ENCODE data around the gene RXYLT1.
"Not testable (repeated sequence)": the region's sequence is repeated elsewhere in the genome, so short reads cannot be mapped to it uniquely, and the experiment has no call there.

RXYLT1 gene

GRCh38 chr12:63841011-63841410 is 61.3 kb downstream of the RXYLT1 start:
- Histone ChIP-seq H3K9me3 (ENCODE audit: control insufficient read depth in 2 of 2, low read length in 2 of 2) (no peaks in the 10 kb centered on the region), H3K27ac (ENCODE audit: low read depth in 2 of 2, low read length in 2 of 2) (no peak overlapping the region), H3K27me3 (ENCODE audit: control insufficient read depth in 2 of 2, insufficient read depth in 2 of 2, low read length in 2 of 2) (no peaks in the 10 kb centered on the region), H3K9ac (ENCODE audit: low read depth in 1 of 2, low read length in 2 of 2) (no peak overlapping the region), H3K4me1 (ENCODE audit: control insufficient read depth in 2 of 2, insufficient read depth in 2 of 2, low read length in 2 of 2) (peaks cover 0 to 7% of the 10 kb centered on the region in 2 donors), H3K4me3 (ENCODE audit: low read length in 2 of 2) (no peak overlapping the region), H3K36me3 (ENCODE audit: control insufficient read depth in 2 of 2, insufficient read depth in 2 of 2, low read length in 2 of 2) (no peaks in the 10 kb centered on the region)

GRCh38 chr12:63841571-63841970 is 61.9 kb downstream of the RXYLT1 start:
- Histone ChIP-seq H3K36me3 (ENCODE audit: control insufficient read depth in 2 of 2, insufficient read depth in 2 of 2, low read length in 2 of 2) (no peaks in the 10 kb centered on the region), H3K4me3 (ENCODE audit: low read length in 2 of 2) (no peak overlapping the region), H3K27me3 (ENCODE audit: control insufficient read depth in 2 of 2, insufficient read depth in 2 of 2, low read length in 2 of 2) (no peaks in the 10 kb centered on the region), H3K4me1 (ENCODE audit: control insufficient read depth in 2 of 2, insufficient read depth in 2 of 2, low read length in 2 of 2) (peaks cover 0 to 13% of the 10 kb centered on the region in 2 donors), H3K27ac (ENCODE audit: low read depth in 2 of 2, low read length in 2 of 2) (no peak overlapping the region), H3K9ac (ENCODE audit: low read depth in 1 of 2, low read length in 2 of 2) (no peak overlapping the region), H3K9me3 (ENCODE audit: control insufficient read depth in 2 of 2, low read length in 2 of 2) (no peaks in the 10 kb centered on the region)

- Histone ChIP-seq H3K4me3 (ENCODE audit: low read length in 2 of 2) (peak overlapping the region in 1 of 2 donors; percentile 98), H3K4me1 (ENCODE audit: control insufficient read depth in 2 of 2, insufficient read depth in 2 of 2, low read length in 2 of 2) (peaks cover 4 to 15% of the 10 kb centered on the region in 2 donors)
- not testable (repeated sequence) for H3K27me3 ChIP-seq (ENCODE audit: control insufficient read depth in 2 of 2, insufficient read depth in 2 of 2, low read length in 2 of 2); H3K36me3 ChIP-seq (ENCODE audit: control insufficient read depth in 2 of 2, insufficient read depth in 2 of 2, low read length in 2 of 2); H3K9me3 ChIP-seq (ENCODE audit: control insufficient read depth in 2 of 2, low read length in 2 of 2); H3K9ac ChIP-seq (ENCODE audit: low read depth in 1 of 2, low read length in 2 of 2); H3K27ac ChIP-seq (ENCODE audit: low read depth in 2 of 2, low read length in 2 of 2)
Measured at GRCh38 chr12:63842750-63843149, 63.0 kb downstream of the RXYLT1 start.

GRCh38 chr12:63843254-63843720 is 63.6 kb downstream of the RXYLT1 start:
- H3K27me3 ChIP-seq (ENCODE audit: control insufficient read depth in 2 of 2, insufficient read depth in 2 of 2, low read length in 2 of 2) = no peaks in the 10 kb centered on the region
- peaks cover 4 to 15% of the 10 kb centered on the region in 2 donors for H3K4me1 ChIP-seq (ENCODE audit: control insufficient read depth in 2 of 2, insufficient read depth in 2 of 2, low read length in 2 of 2)
- H3K4me3 ChIP-seq (ENCODE audit: low read length in 2 of 2) = peak overlapping the region; percentile 77 to 98
- H3K9me3 ChIP-seq (ENCODE audit: control insufficient read depth in 2 of 2, low read length in 2 of 2) = no peaks in the 10 kb centered on the region
- H3K27ac ChIP-seq (ENCODE audit: low read depth in 2 of 2, low read length in 2 of 2) = peak overlapping the region; percentile 88
- no peaks in the 10 kb centered on the region for H3K36me3 ChIP-seq (ENCODE audit: control insufficient read depth in 2 of 2, insufficient read depth in 2 of 2, low read length in 2 of 2)
- peak overlapping the region in 1 of 2 donors; percentile 88 for H3K9ac ChIP-seq (ENCODE audit: low read depth in 1 of 2, low read length in 2 of 2)

GRCh38 chr12:63843721-63844390 is 64.1 kb downstream of the RXYLT1 start:
- Histone ChIP-seq H3K4me3 (ENCODE audit: low read length in 2 of 2) (peak overlapping the region; percentile 77 to 98), H3K36me3 (ENCODE audit: control insufficient read depth in 2 of 2, insufficient read depth in 2 of 2, low read length in 2 of 2) (no peaks in the 10 kb centered on the region), H3K9me3 (ENCODE audit: control insufficient read depth in 2 of 2, low read length in 2 of 2) (no peaks in the 10 kb centered on the region), H3K27ac (ENCODE audit: low read depth in 2 of 2, low read length in 2 of 2) (peak overlapping the region; percentile 88), H3K27me3 (ENCODE audit: control insufficient read depth in 2 of 2, insufficient read depth in 2 of 2, low read length in 2 of 2) (no peaks in the 10 kb centered on the region), H3K4me1 (ENCODE audit: control insufficient read depth in 2 of 2, insufficient read depth in 2 of 2, low read length in 2 of 2) (peaks cover 4 to 15% of the 10 kb centered on the region in 2 donors), H3K9ac (ENCODE audit: low read depth in 1 of 2, low read length in 2 of 2) (peak overlapping the region; percentile 88 to 92)

GRCh38 chr12:63844391-63845341 is 65.0 kb downstream of the RXYLT1 start, which contains the start of gene SRGAP1:
Gene SRGAP1 (plus strand): TSS chr12:63844700. CDS start chr12:63844817, 117 bp downstream.
- Histone ChIP-seq H3K9ac (ENCODE audit: low read depth in 1 of 2, low read length in 2 of 2) (peak within 1 kb of the TSS; percentile 88 to 92), H3K4me1 (ENCODE audit: control insufficient read depth in 2 of 2, insufficient read depth in 2 of 2, low read length in 2 of 2) (peaks cover 4 to 15% of the 10 kb centered on the region in 2 donors), H3K36me3 (ENCODE audit: control insufficient read depth in 2 of 2, insufficient read depth in 2 of 2, low read length in 2 of 2) (no peaks in the 10 kb centered on the region), H3K9me3 (ENCODE audit: control insufficient read depth in 2 of 2, low read length in 2 of 2) (no peaks in the 10 kb centered on the region), H3K27ac (ENCODE audit: low read depth in 2 of 2, low read length in 2 of 2) (peak within 1 kb of the TSS; percentile 88), H3K27me3 (ENCODE audit: control insufficient read depth in 2 of 2, insufficient read depth in 2 of 2, low read length in 2 of 2) (no peaks in the 10 kb centered on the region), H3K4me3 (ENCODE audit: low read length in 2 of 2) (peak within 1 kb of the TSS; percentile 77 to 98)

GRCh38 chr12:63845726-63846125 is 66.0 kb downstream of the RXYLT1 start:
- Histone ChIP-seq H3K9me3 (ENCODE audit: control insufficient read depth in 2 of 2, low read length in 2 of 2) (no peaks in the 10 kb centered on the region), H3K4me3 (ENCODE audit: low read length in 2 of 2) (peak overlapping the region; percentile 77 to 98), H3K9ac (ENCODE audit: low read depth in 1 of 2, low read length in 2 of 2) (peak overlapping the region in 1 of 2 donors; percentile 88), H3K27me3 (ENCODE audit: control insufficient read depth in 2 of 2, insufficient read depth in 2 of 2, low read length in 2 of 2) (no peaks in the 10 kb centered on the region), H3K36me3 (ENCODE audit: control insufficient read depth in 2 of 2, insufficient read depth in 2 of 2, low read length in 2 of 2) (no peaks in the 10 kb centered on the region), H3K4me1 (ENCODE audit: control insufficient read depth in 2 of 2, insufficient read depth in 2 of 2, low read length in 2 of 2) (peaks cover 4 to 15% of the 10 kb centered on the region in 2 donors), H3K27ac (ENCODE audit: low read depth in 2 of 2, low read length in 2 of 2) (peak overlapping the region in 1 of 2 donors; percentile 88)

- Histone ChIP-seq H3K4me3 (ENCODE audit: low read length in 2 of 2) (peak overlapping the region; percentile 77 to 98), H3K36me3 (ENCODE audit: control insufficient read depth in 2 of 2, insufficient read depth in 2 of 2, low read length in 2 of 2) (no peaks in the 10 kb centered on the region), H3K9me3 (ENCODE audit: control insufficient read depth in 2 of 2, low read length in 2 of 2) (no peaks in the 10 kb centered on the region), H3K4me1 (ENCODE audit: control insufficient read depth in 2 of 2, insufficient read depth in 2 of 2, low read length in 2 of 2) (peaks cover 4 to 15% of the 10 kb centered on the region in 2 donors), H3K9ac (ENCODE audit: low read depth in 1 of 2, low read length in 2 of 2) (peak overlapping the region in 1 of 2 donors; percentile 88), H3K27ac (ENCODE audit: low read depth in 2 of 2, low read length in 2 of 2) (peak overlapping the region in 1 of 2 donors; percentile 88), H3K27me3 (ENCODE audit: control insufficient read depth in 2 of 2, insufficient read depth in 2 of 2, low read length in 2 of 2) (no peaks in the 10 kb centered on the region)
Measured at GRCh38 chr12:63846238-63846967, 66.7 kb downstream of the RXYLT1 start.

- no peaks in the 10 kb centered on the region for H3K27me3 ChIP-seq (ENCODE audit: control insufficient read depth in 2 of 2, insufficient read depth in 2 of 2, low read length in 2 of 2)
- H3K36me3 ChIP-seq (ENCODE audit: control insufficient read depth in 2 of 2, insufficient read depth in 2 of 2, low read length in 2 of 2) = no peaks in the 10 kb centered on the region
- peaks cover 4 to 15% of the 10 kb centered on the region in 2 donors for H3K4me1 ChIP-seq (ENCODE audit: control insufficient read depth in 2 of 2, insufficient read depth in 2 of 2, low read length in 2 of 2)
- no peak overlapping the region for H3K27ac ChIP-seq (ENCODE audit: low read depth in 2 of 2, low read length in 2 of 2)
- H3K9ac ChIP-seq (ENCODE audit: low read depth in 1 of 2, low read length in 2 of 2) = no peak overlapping the region
- no peaks in the 10 kb centered on the region for H3K9me3 ChIP-seq (ENCODE audit: control insufficient read depth in 2 of 2, low read length in 2 of 2)
- no peak overlapping the region for H3K4me3 ChIP-seq (ENCODE audit: low read length in 2 of 2)
Measured at GRCh38 chr12:63848450-63848849, 68.7 kb downstream of the RXYLT1 start.

All from mucosa of rectum (tissue), 2 donors.